Stimulated activated CD4-positive, alpha-beta T cell treated with anti-CD3 and anti-CD28 coated beads, Interleukin-2, amount 100 ng/mL, for 4 hours (primary cell): ENCODE data around the gene SLC45A3.

Source experiments
- DNase-seq: peaks from one replicate; pipeline ENCODE4 v3.0.0-alpha.2; 2020; ENCODE audit warnings: low read depth

The SLC45A3 gene

GRCh38 chr1:205700865-205701401 lies 20.6 kb upstream of the SLC45A3 start:
- DNase-seq: no peak

- DNase-seq: no peak
Observed at GRCh38 chr1:205699416-205699815, 19.1 kb upstream of the SLC45A3 start.

GRCh38 chr1:205698921-205699320 lies 18.6 kb upstream of the SLC45A3 start:
- no peak for DNase-seq

GRCh38 chr1:205693421-205693991 lies 13.2 kb upstream of the SLC45A3 start:
- DNase-seq: no peak

- no peak for DNase-seq
Observed at GRCh38 chr1:205692423-205692822, 12.1 kb upstream of the SLC45A3 start.

GRCh38 chr1:205690122-205690756 lies 9.9 kb upstream of the SLC45A3 start:
- DNase-seq: no peak

- no peak for DNase-seq
Observed at GRCh38 chr1:205689479-205689878, 9.2 kb upstream of the SLC45A3 start.

- DNase-seq: no peak
Observed at GRCh38 chr1:205688171-205689080, 8.1 kb upstream of the SLC45A3 start.

- DNase-seq: no peak
Observed at GRCh38 chr1:205687242-205687641, 6.9 kb upstream of the SLC45A3 start.

GRCh38 chr1:205681364-205681763 lies 1.1 kb upstream of the SLC45A3 start:
- DNase-seq: no peak

- no peak for DNase-seq
Observed at GRCh38 chr1:205678286-205679111, 1.8 kb downstream of the SLC45A3 start.

GRCh38 chr1:205677167-205677566 lies 3.1 kb downstream of the SLC45A3 start:
- no peak for DNase-seq

- DNase-seq: no peak
Observed at GRCh38 chr1:205676597-205676996, 3.7 kb downstream of the SLC45A3 start.

- no peak for DNase-seq
Observed at GRCh38 chr1:205676002-205676401, 4.3 kb downstream of the SLC45A3 start.

GRCh38 chr1:205675247-205675646 lies 5.1 kb downstream of the SLC45A3 start:
- DNase-seq: no peak

- DNase-seq: no peak
Observed at GRCh38 chr1:205672970-205673369, 7.3 kb downstream of the SLC45A3 start.

GRCh38 chr1:205672395-205672889 lies 7.9 kb downstream of the SLC45A3 start:
- DNase-seq: no peak

GRCh38 chr1:205670611-205671430 lies 9.5 kb downstream of the SLC45A3 start:
- no peak for DNase-seq

GRCh38 chr1:205670150-205670446 lies 10.2 kb downstream of the SLC45A3 start:
- DNase-seq: no peak

- DNase-seq: no peak
Observed at GRCh38 chr1:205669341-205670149, 10.8 kb downstream of the SLC45A3 start.
